Ishikawa (cell line): Measurements from ENCODE around the gene FRK.

Experiments used
- EP300 ChIP-seq: IDR thresholded peaks from 2 replicates; pipeline ENCODE4 v1.6.1; 2012; ENCODE audit warnings: borderline replicate concordance
- ZBTB7A ChIP-seq: IDR thresholded peaks from 2 replicates; pipeline ENCODE4 v1.6.1; 2012; ENCODE audit warnings: low read depth

GRCh38 chr6:116035616-116036015 is 25.1 kb downstream of the FRK start:
- no peak for TF ChIP-seq ZBTB7A
- no peak for TF ChIP-seq EP300
